Activated CD4-positive, alpha-beta T cell treated with anti-CD3 and anti-CD28 coated beads, Interleukin-2, Interleukin-4, amounts not matched to agents 100 ng/mL and 50 ng/mL, durations not matched to agents 16 hours and 8 hours (primary cell): ENCODE data around the gene CCDC188.

Source experiments
- DNase-seq: peaks from one replicate; pipeline ENCODE4 v3.0.0-alpha.2; 2020; ENCODE audit warnings: low spot score

Gene CCDC188

GRCh38 chr22:20150381-20151275, at the start of gene CCDC188:
Gene CCDC188 (minus strand): TSS chr22:20151055. CDS start chr22:20150986, 69 bp downstream.
- no peak for DNase-seq

GRCh38 chr22:20199906-20200305, 49.1 kb upstream of the CCDC188 start:
- no peak for DNase-seq

- no peak for DNase-seq
Observed at GRCh38 chr22:20199413-20199842, 48.6 kb upstream of the CCDC188 start.

- no peak for DNase-seq
Observed at GRCh38 chr22:20198557-20199319, 47.9 kb upstream of the CCDC188 start.

- DNase-seq: no peak
Observed at GRCh38 chr22:20197407-20198030, 46.7 kb upstream of the CCDC188 start.

GRCh38 chr22:20196094-20196842, 45.4 kb upstream of the CCDC188 start:
- DNase-seq: no peak

GRCh38 chr22:20194681-20195593, 44.1 kb upstream of the CCDC188 start:
- no peak for DNase-seq

GRCh38 chr22:20193761-20194494, 43.1 kb upstream of the CCDC188 start:
- DNase-seq: no peak

GRCh38 chr22:20192972-20193760, 42.3 kb upstream of the CCDC188 start:
- no peak for DNase-seq

- no peak for DNase-seq
Observed at GRCh38 chr22:20192293-20192971, 41.6 kb upstream of the CCDC188 start.

GRCh38 chr22:20191803-20192202, 40.9 kb upstream of the CCDC188 start:
- no peak for DNase-seq

- no peak for DNase-seq
Observed at GRCh38 chr22:20191000-20191515, 40.2 kb upstream of the CCDC188 start.

- DNase-seq: no peak
Observed at GRCh38 chr22:20188567-20188877, 37.7 kb upstream of the CCDC188 start.

- no peak for DNase-seq
Observed at GRCh38 chr22:20187777-20188566, 37.1 kb upstream of the CCDC188 start.

GRCh38 chr22:20186871-20187546, 36.2 kb upstream of the CCDC188 start:
- no peak for DNase-seq

- no peak for DNase-seq
Observed at GRCh38 chr22:20186183-20186870, 35.5 kb upstream of the CCDC188 start.

GRCh38 chr22:20185750-20186149, 34.9 kb upstream of the CCDC188 start:
- DNase-seq: no peak
